ENCODE data around the gene KRTAP10-5. TPM values are rescaled to one million over a fixed set of nuclear protein-coding genes. Genes with fewer than 3 reads are reported as not detected.

Gene KRTAP10-5
- total and polyA plus RNA-seq, 9 of the 15 experiments (the other 6 are each of a cell fraction or from before 2014, with no cell fraction given) = not detected

GRCh38 chr21:44593598-44594405 is 13.4 kb upstream of the KRTAP10-5 start (continued):
- TF ChIP-seq ELF4 (CRISPR knock-in tag; IDR thresholded peaks at IDR 0.05) (no peak), CBFA2T2 (conservative IDR thresholded peaks at IDR 0.05) (peak; percentile 94), GABPA (tag; conservative IDR thresholded peaks at IDR 0.05; ENCODE audit: low read depth) (0 out of 2 replicates have a peak, but pooled peaks have one; percentile 6), MCM2 (IDR thresholded peaks at IDR 0.05; ENCODE audit: low read depth) (no peak), ZNF444 (CRISPR knock-in tag; IDR thresholded peaks at IDR 0.05) (no peak), ZBTB26 (CRISPR knock-in tag; IDR thresholded peaks at IDR 0.05) (no peak), ZNF347 (CRISPR knock-in tag; IDR thresholded peaks at IDR 0.05; ENCODE audit: low read depth) (no peak), BCL6 (CRISPR knock-in tag; IDR thresholded peaks at IDR 0.05) (no peak), ZNF121 (CRISPR knock-in tag; conservative IDR thresholded peaks at IDR 0.05) (no peak), RBM25 (IDR thresholded peaks at IDR 0.05; ENCODE audit: low read depth, low read length, severe bottlenecking) (no peak), SMARCA4 (IDR thresholded peaks at IDR 0.05) (peak; percentile 95), ILK (tag; IDR thresholded peaks at IDR 0.05; ENCODE audit: borderline replicate concordance, low read depth) (peak; percentile 2; the same call in 1 of the 2 replicates), FOSL1 (tag; conservative IDR thresholded peaks at IDR 0.05) (peak; percentile 73), ZNF76 (CRISPR knock-in tag; IDR thresholded peaks at IDR 0.05; ENCODE audit: borderline replicate concordance) (no peak), PKNOX1 (IDR thresholded peaks at IDR 0.05) (peak; percentile 88), FOXP1 (CRISPR knock-in tag; IDR thresholded peaks at IDR 0.05) (no peak), KLF16 (IDR thresholded peaks at IDR 0.05) (peak; percentile 93), CLOCK (CRISPR knock-in tag; IDR thresholded peaks at IDR 0.05; ENCODE audit: borderline replicate concordance) (no peak), EP400 (IDR thresholded peaks at IDR 0.05) (peak; percentile 65; the same call in 1 of the 2 replicates), ZBTB43 (CRISPR knock-in tag; IDR thresholded peaks at IDR 0.05) (no peak), RBM22 (IDR thresholded peaks at IDR 0.05; ENCODE audit: low read depth, low read length, poor library complexity, severe bottlenecking) (no peak), ZNF644 (tag; IDR thresholded peaks at IDR 0.05; ENCODE audit: low read depth) (0 out of 2 replicates have a peak, but pooled peaks have one; percentile 46), GATAD2A (IDR thresholded peaks at IDR 0.05) (no peak; the same call in 1 of the 2 replicates)
